ENCODE data around the gene HOXD4.

HOXD4 gene

GRCh38 chr2:176193048-176193447 is 41.7 kb downstream of the HOXD4 start:
- DNase-seq = peak; percentile 52 to 59

DNA sequence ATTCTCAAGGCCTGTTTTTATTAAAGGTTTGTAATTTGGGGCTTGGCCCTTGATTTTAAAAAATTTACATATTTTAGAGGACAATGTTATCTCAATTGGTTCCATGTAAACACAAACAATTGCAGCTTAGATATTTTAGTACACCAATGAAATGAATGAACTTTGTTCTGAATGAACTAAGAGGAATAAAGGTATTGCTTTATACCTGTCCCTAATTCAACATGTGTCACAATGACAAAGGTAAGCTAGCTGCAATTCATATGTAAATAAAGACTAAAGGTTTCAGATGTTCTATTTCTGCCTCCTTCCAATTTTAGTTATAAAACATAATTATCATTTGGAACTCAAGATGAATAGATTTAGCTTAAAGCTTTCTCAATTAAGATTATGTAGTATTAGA is 48.6 kb downstream of the HOXD4 start:
- no peak for DNase-seq

DNA sequence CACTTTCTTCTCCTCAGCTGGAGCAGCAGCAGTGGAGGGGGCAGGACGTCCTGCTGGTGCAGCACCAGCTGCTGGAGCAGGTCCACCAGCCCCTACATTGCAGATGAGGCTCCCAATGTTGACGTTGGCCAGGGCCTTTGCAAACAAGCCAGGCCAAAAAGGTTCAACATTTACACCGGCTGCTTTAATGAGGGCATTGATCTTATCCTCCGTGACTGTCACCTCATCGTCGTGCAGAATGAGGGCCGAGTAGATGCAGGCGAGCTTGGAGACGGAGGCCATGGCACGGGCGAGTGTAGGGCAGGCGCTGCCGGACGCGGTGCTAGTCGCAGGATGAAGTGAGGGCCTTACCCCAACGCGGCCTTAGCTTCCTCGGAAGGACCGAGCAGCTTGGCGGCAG is 49.6 kb downstream of the HOXD4 start:
- DNase-seq = no peak

GRCh38 chr2:176202491-176202890 is 51.1 kb downstream of the HOXD4 start:
- DNase-seq = peak in 1 of 2 experiments; percentile 6
